ENCODE data around the gene KMT2B. TPM values are rescaled to one million over a fixed set of nuclear protein-coding genes. Genes with fewer than 3 reads are reported as not detected.
"Not testable (repeated sequence)": the region's sequence is repeated elsewhere in the genome, so short reads cannot be mapped to it uniquely, and the experiment has no call there.

The KMT2B gene, protein sequence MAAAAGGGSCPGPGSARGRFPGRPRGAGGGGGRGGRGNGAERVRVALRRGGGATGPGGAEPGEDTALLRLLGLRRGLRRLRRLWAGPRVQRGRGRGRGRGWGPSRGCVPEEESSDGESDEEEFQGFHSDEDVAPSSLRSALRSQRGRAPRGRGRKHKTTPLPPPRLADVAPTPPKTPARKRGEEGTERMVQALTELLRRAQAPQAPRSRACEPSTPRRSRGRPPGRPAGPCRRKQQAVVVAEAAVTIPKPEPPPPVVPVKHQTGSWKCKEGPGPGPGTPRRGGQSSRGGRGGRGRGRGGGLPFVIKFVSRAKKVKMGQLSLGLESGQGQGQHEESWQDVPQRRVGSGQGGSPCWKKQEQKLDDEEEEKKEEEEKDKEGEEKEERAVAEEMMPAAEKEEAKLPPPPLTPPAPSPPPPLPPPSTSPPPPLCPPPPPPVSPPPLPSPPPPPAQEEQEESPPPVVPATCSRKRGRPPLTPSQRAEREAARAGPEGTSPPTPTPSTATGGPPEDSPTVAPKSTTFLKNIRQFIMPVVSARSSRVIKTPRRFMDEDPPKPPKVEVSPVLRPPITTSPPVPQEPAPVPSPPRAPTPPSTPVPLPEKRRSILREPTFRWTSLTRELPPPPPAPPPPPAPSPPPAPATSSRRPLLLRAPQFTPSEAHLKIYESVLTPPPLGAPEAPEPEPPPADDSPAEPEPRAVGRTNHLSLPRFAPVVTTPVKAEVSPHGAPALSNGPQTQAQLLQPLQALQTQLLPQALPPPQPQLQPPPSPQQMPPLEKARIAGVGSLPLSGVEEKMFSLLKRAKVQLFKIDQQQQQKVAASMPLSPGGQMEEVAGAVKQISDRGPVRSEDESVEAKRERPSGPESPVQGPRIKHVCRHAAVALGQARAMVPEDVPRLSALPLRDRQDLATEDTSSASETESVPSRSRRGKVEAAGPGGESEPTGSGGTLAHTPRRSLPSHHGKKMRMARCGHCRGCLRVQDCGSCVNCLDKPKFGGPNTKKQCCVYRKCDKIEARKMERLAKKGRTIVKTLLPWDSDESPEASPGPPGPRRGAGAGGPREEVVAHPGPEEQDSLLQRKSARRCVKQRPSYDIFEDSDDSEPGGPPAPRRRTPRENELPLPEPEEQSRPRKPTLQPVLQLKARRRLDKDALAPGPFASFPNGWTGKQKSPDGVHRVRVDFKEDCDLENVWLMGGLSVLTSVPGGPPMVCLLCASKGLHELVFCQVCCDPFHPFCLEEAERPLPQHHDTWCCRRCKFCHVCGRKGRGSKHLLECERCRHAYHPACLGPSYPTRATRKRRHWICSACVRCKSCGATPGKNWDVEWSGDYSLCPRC (N-terminal part only)
- 28.8 TPM for polyA plus RNA-seq (2013, experiment 1 of 2)
- 23.7 TPM for polyA plus RNA-seq (2013, experiment 2 of 2)

GRCh38 chr19:35717665-35718344 lies at the start of gene KMT2B:
Gene KMT2B, plus strand, starts transcription at chr19:35718003. Its CDS starts 16 bp downstream, at chr19:35718019.
- Histone ChIP-seq H3K9me3 (ENCODE audit: control insufficient read depth, low read length) (no peaks in the 10 kb centered on the region), H3K27ac (ENCODE audit: low read depth, low read length, severe bottlenecking) (peak within 1 kb of the TSS; percentile 71), H3K4me3 (ENCODE audit: extremely low read depth, insufficient read depth, low read length, poor library complexity, severe bottlenecking) (peak within 1 kb of the TSS; percentile 87), H3K4me1 (ENCODE audit: control insufficient read depth, insufficient read depth, low read length, poor library complexity, severe bottlenecking) (peaks cover 5% of the 10 kb centered on the region), H3K36me3 (ENCODE audit: control insufficient read depth, insufficient read depth, low read length) (peaks cover 34% of the 10 kb centered on the region)
- WGBS, 2 experiments (ENCODE audit: insufficient coverage in 2 of 2): 0% methylated on average over 55 to 64 of the region's 109 CpGs

DNA sequence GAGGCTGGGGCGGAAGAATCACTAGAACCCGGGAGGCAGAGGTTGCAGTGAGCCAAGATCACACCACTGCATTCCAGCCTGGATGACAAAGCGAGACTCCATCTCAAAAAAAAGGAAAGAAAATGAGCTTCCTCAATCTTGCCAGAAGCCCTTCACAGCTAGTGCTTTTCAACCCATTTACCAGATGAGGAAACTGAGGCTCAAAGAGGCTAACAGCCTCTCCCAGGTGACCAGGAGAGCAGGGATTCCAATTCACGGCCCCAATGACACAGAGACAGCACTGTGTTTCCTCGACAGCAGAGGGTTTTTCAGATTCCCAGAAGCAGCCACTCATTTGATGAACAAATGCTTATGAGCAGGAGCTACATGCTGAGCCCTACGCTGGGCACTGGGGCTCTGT lies 48.2 kb upstream of the KMT2B start:
- Histone ChIP-seq H3K4me3 (ENCODE audit: extremely low read depth, insufficient read depth, low read length, poor library complexity, severe bottlenecking) (no peak overlapping the region), H3K36me3 (ENCODE audit: control insufficient read depth, insufficient read depth, low read length) (no peaks in the 10 kb centered on the region), H3K9me3 (ENCODE audit: control insufficient read depth, low read length) (no peaks in the 10 kb centered on the region), H3K27ac (ENCODE audit: low read depth, low read length, severe bottlenecking) (no peak overlapping the region), H3K4me1 (ENCODE audit: control insufficient read depth, insufficient read depth, low read length, poor library complexity, severe bottlenecking) (no peaks in the 10 kb centered on the region)
- 64 to 71% methylated on average over 5 of the region's 6 CpGs for WGBS, 2 experiments (ENCODE audit: insufficient coverage in 2 of 2)

- Histone ChIP-seq H3K4me1 (ENCODE audit: control insufficient read depth, insufficient read depth, low read length, poor library complexity, severe bottlenecking) (no peaks in the 10 kb centered on the region), H3K4me3 (ENCODE audit: extremely low read depth, insufficient read depth, low read length, poor library complexity, severe bottlenecking) (no peak overlapping the region), H3K36me3 (ENCODE audit: control insufficient read depth, insufficient read depth, low read length) (no peaks in the 10 kb centered on the region), H3K9me3 (ENCODE audit: control insufficient read depth, low read length) (no peaks in the 10 kb centered on the region), H3K27ac (ENCODE audit: low read depth, low read length, severe bottlenecking) (no peak overlapping the region)
- WGBS, 2 experiments (ENCODE audit: insufficient coverage in 2 of 2): 70 to 71% methylated on average over 4 of the region's 4 CpGs
These were observed 47.8 kb upstream of the KMT2B start for GRCh38 chr19:35669974-35670373.

GRCh38 chr19:35670686-35671085 lies 47.1 kb upstream of the KMT2B start:
- no CpG with 5 or more reads among the region's 1 CpG for WGBS, 2 experiments (ENCODE audit: insufficient coverage in 2 of 2)
- H3K9me3 ChIP-seq (ENCODE audit: control insufficient read depth, low read length): no peaks in the 10 kb centered on the region
- no peaks in the 10 kb centered on the region for H3K36me3 ChIP-seq (ENCODE audit: control insufficient read depth, insufficient read depth, low read length)

GRCh38 chr19:35671818-35672217 lies 46.0 kb upstream of the KMT2B start:
- H3K4me3 ChIP-seq (ENCODE audit: extremely low read depth, insufficient read depth, low read length, poor library complexity, severe bottlenecking): no peak overlapping the region
- H3K36me3 ChIP-seq (ENCODE audit: control insufficient read depth, insufficient read depth, low read length): no peaks in the 10 kb centered on the region
- H3K4me1 ChIP-seq (ENCODE audit: control insufficient read depth, insufficient read depth, low read length, poor library complexity, severe bottlenecking): no peaks in the 10 kb centered on the region
- H3K27ac ChIP-seq (ENCODE audit: low read depth, low read length, severe bottlenecking): no peak overlapping the region
- 82 to 85% methylated on average over 1 to 2 of the region's 3 CpGs for WGBS, 2 experiments (ENCODE audit: insufficient coverage in 2 of 2)
- H3K9me3 ChIP-seq (ENCODE audit: control insufficient read depth, low read length): no peaks in the 10 kb centered on the region

More at GRCh38 chr19:35670686-35671085, 47.1 kb upstream of the KMT2B start:
- Histone ChIP-seq H3K4me1 (ENCODE audit: control insufficient read depth, insufficient read depth, low read length, poor library complexity, severe bottlenecking) (no peaks in the 10 kb centered on the region), H3K4me3 (ENCODE audit: extremely low read depth, insufficient read depth, low read length, poor library complexity, severe bottlenecking) (no peak overlapping the region), H3K27ac (ENCODE audit: low read depth, low read length, severe bottlenecking) (no peak overlapping the region)

DNA sequence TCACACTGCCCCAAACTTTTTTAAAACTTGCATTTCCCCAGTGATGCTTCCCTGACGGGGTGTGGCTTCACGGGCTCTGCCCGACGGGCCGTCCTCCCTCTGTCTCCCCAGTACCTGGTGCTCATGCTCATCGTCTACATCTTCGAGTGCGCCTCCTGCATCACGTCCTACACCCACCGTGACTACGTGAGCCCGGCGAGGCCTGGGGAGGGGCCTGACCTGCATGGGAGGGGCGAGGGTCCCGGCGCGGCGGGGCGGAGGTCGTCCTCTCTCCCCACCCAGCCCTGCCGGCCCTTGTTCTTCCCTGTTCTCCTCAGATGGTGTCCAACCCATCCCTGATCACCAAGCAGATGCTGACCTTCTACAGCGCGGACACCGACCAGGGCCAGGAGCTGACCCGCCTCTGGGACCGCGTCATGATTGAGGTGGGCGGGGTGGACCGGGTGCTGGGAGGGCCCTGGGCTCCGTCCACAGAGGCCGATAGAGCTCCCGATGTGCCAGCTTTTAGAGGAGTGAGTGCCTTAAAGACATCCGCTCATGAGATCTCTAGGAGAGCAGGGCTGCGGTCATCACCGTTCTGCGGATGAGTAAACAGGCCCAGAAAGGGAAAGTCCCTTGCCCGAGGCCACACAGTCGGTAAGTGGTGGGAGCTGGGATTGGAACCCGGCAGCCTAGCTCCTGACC lies 44.5 kb upstream of the KMT2B start:
- no peaks in the 10 kb centered on the region for H3K36me3 ChIP-seq (ENCODE audit: control insufficient read depth, insufficient read depth, low read length)
- peak overlapping the region; percentile 32 for H3K4me3 ChIP-seq (ENCODE audit: extremely low read depth, insufficient read depth, low read length, poor library complexity, severe bottlenecking)

GRCh38 chr19:35675589-35676140 lies 42.1 kb upstream of the KMT2B start:
- 76 to 82% methylated on average over 15 of the region's 15 CpGs for WGBS, 2 experiments (ENCODE audit: insufficient coverage in 2 of 2)
- no peaks in the 10 kb centered on the region for H3K36me3 ChIP-seq (ENCODE audit: control insufficient read depth, insufficient read depth, low read length)
- no peak overlapping the region for H3K4me3 ChIP-seq (ENCODE audit: extremely low read depth, insufficient read depth, low read length, poor library complexity, severe bottlenecking)
- H3K27ac ChIP-seq (ENCODE audit: low read depth, low read length, severe bottlenecking): no peak overlapping the region
- H3K9me3 ChIP-seq (ENCODE audit: control insufficient read depth, low read length): no peaks in the 10 kb centered on the region
- H3K4me1 ChIP-seq (ENCODE audit: control insufficient read depth, insufficient read depth, low read length, poor library complexity, severe bottlenecking): no peaks in the 10 kb centered on the region

More for the DNA sequence above, 44.5 kb upstream of the KMT2B start:
- WGBS, 2 experiments (ENCODE audit: insufficient coverage in 2 of 2): 4 to 6% methylated on average over 27 to 32 of the region's 39 CpGs
- Histone ChIP-seq H3K4me1 (ENCODE audit: control insufficient read depth, insufficient read depth, low read length, poor library complexity, severe bottlenecking) (no peaks in the 10 kb centered on the region), H3K27ac (ENCODE audit: low read depth, low read length, severe bottlenecking) (no peak overlapping the region), H3K9me3 (ENCODE audit: control insufficient read depth, low read length) (no peaks in the 10 kb centered on the region)

GRCh38 chr19:35689836-35690235 lies 28.0 kb upstream of the KMT2B start:
- Histone ChIP-seq H3K36me3 (ENCODE audit: control insufficient read depth, insufficient read depth, low read length) (no peaks in the 10 kb centered on the region), H3K27ac (ENCODE audit: low read depth, low read length, severe bottlenecking) (no peak overlapping the region), H3K4me1 (ENCODE audit: control insufficient read depth, insufficient read depth, low read length, poor library complexity, severe bottlenecking) (no peaks in the 10 kb centered on the region), H3K4me3 (ENCODE audit: extremely low read depth, insufficient read depth, low read length, poor library complexity, severe bottlenecking) (no peak overlapping the region), H3K9me3 (ENCODE audit: control insufficient read depth, low read length) (no peaks in the 10 kb centered on the region)
- 90% methylated on average over 2 of the region's 4 CpGs; no CpG with 5 or more reads in 1 of the 2 experiments for WGBS, 2 experiments (ENCODE audit: insufficient coverage in 2 of 2)

GRCh38 chr19:35691106-35691505 lies 26.7 kb upstream of the KMT2B start:
- 95 to 96% methylated on average over 24 to 33 of the region's 37 CpGs for WGBS, 2 experiments (ENCODE audit: insufficient coverage in 2 of 2)
- H3K36me3 ChIP-seq (ENCODE audit: control insufficient read depth, insufficient read depth, low read length); H3K27ac ChIP-seq (ENCODE audit: low read depth, low read length, severe bottlenecking): not testable (repeated sequence)

More at GRCh38 chr19:35691106-35691505, 26.7 kb upstream of the KMT2B start:
- not testable (repeated sequence) for H3K9me3 ChIP-seq (ENCODE audit: control insufficient read depth, low read length); H3K4me3 ChIP-seq (ENCODE audit: extremely low read depth, insufficient read depth, low read length, poor library complexity, severe bottlenecking); H3K4me1 ChIP-seq (ENCODE audit: control insufficient read depth, insufficient read depth, low read length, poor library complexity, severe bottlenecking)
